Stimulated activated naive CD8-positive, alpha-beta T cell treated with anti-CD3 and anti-CD28 coated beads, Interleukin-15, Interleukin-2, amounts not matched to agents 100 ng/mL and 50 ng/mL, for 24 hours (primary cell): Measurements from ENCODE around the gene CTNNA3.

Experiments used
- H3K27ac Mint-ChIP-seq: one replicate; pipeline ENCODE4 v1.8.0; 2021; ENCODE audit warnings: mild to moderate bottlenecking, mixed read lengths
- H3K27me3 Mint-ChIP-seq: one replicate; pipeline ENCODE4 v1.8.0; 2021; ENCODE audit warnings: mixed read lengths
- H3K36me3 Mint-ChIP-seq: one replicate; pipeline ENCODE4 v1.8.0; 2021; ENCODE audit warnings: low read depth, mixed read lengths
- H3K4me1 Mint-ChIP-seq: one replicate; pipeline ENCODE4 v1.8.0; 2021; ENCODE audit warnings: low read depth, mixed read lengths
- H3K4me3 Mint-ChIP-seq: one replicate; pipeline ENCODE4 v1.8.0; 2021; ENCODE audit warnings: mild to moderate bottlenecking, mixed read lengths
- H3K9me3 Mint-ChIP-seq: one replicate; pipeline ENCODE4 v1.8.0; 2021; ENCODE audit warnings: mixed read lengths

CTNNA3 gene

GRCh38 chr10:66717231-66717981 lies 978.6 kb downstream of the CTNNA3 start:
- Mint-ChIP-seq H3K4me1 (no peaks in the 10 kb centered on the region), H3K9me3 (peaks cover 3% of the 10 kb centered on the region), H3K27ac (no peak overlapping the region), H3K36me3 (no peaks in the 10 kb centered on the region), H3K4me3 (no peak overlapping the region), H3K27me3 (no peaks in the 10 kb centered on the region)

- no peak overlapping the region for H3K4me3 Mint-ChIP-seq
- H3K27me3 Mint-ChIP-seq = no peaks in the 10 kb centered on the region
- no peaks in the 10 kb centered on the region for H3K36me3 Mint-ChIP-seq
- H3K9me3 Mint-ChIP-seq = peaks cover 3% of the 10 kb centered on the region
- no peaks in the 10 kb centered on the region for H3K4me1 Mint-ChIP-seq
- H3K27ac Mint-ChIP-seq = no peak overlapping the region
Measured at GRCh38 chr10:66714741-66715140, 981.3 kb downstream of the CTNNA3 start.

- H3K4me1 Mint-ChIP-seq = no peaks in the 10 kb centered on the region
- H3K9me3 Mint-ChIP-seq = no peaks in the 10 kb centered on the region
- no peaks in the 10 kb centered on the region for H3K36me3 Mint-ChIP-seq
- H3K27ac Mint-ChIP-seq = no peak overlapping the region
- no peaks in the 10 kb centered on the region for H3K27me3 Mint-ChIP-seq
- H3K4me3 Mint-ChIP-seq = no peak overlapping the region
Measured at GRCh38 chr10:66713387-66713786, 982.6 kb downstream of the CTNNA3 start.

- no peaks in the 10 kb centered on the region for H3K36me3 Mint-ChIP-seq
- peaks cover 6% of the 10 kb centered on the region for H3K9me3 Mint-ChIP-seq
- no peak overlapping the region for H3K4me3 Mint-ChIP-seq
- H3K27me3 Mint-ChIP-seq = no peaks in the 10 kb centered on the region
- H3K4me1 Mint-ChIP-seq = no peaks in the 10 kb centered on the region
- no peak overlapping the region for H3K27ac Mint-ChIP-seq
Measured at GRCh38 chr10:66698069-66698468, 997.9 kb downstream of the CTNNA3 start.

- Mint-ChIP-seq H3K27ac (no peak overlapping the region), H3K4me3 (no peak overlapping the region), H3K27me3 (no peaks in the 10 kb centered on the region), H3K4me1 (no peaks in the 10 kb centered on the region), H3K9me3 (peaks cover 11% of the 10 kb centered on the region), H3K36me3 (no peaks in the 10 kb centered on the region)
Measured at GRCh38 chr10:66695046-66695445, 1000.9 kb downstream of the CTNNA3 start.

GRCh38 chr10:66684581-66684980 lies 1011.4 kb downstream of the CTNNA3 start:
- H3K36me3 Mint-ChIP-seq = no peaks in the 10 kb centered on the region
- H3K27me3 Mint-ChIP-seq = no peaks in the 10 kb centered on the region

GRCh38 chr10:66680886-66681285 lies 1015.1 kb downstream of the CTNNA3 start:
- Mint-ChIP-seq H3K36me3 (no peaks in the 10 kb centered on the region), H3K27me3 (no peaks in the 10 kb centered on the region), H3K4me1 (no peaks in the 10 kb centered on the region), H3K9me3 (peaks cover 11% of the 10 kb centered on the region), H3K4me3 (no peak overlapping the region), H3K27ac (no peak overlapping the region)

More at GRCh38 chr10:66684581-66684980, 1011.4 kb downstream of the CTNNA3 start:
- Mint-ChIP-seq H3K4me3 (no peak overlapping the region), H3K9me3 (peaks cover 1% of the 10 kb centered on the region), H3K4me1 (no peaks in the 10 kb centered on the region), H3K27ac (no peak overlapping the region)

- no peaks in the 10 kb centered on the region for H3K4me1 Mint-ChIP-seq
- no peaks in the 10 kb centered on the region for H3K36me3 Mint-ChIP-seq
- no peak overlapping the region for H3K4me3 Mint-ChIP-seq
- peaks cover 11% of the 10 kb centered on the region for H3K9me3 Mint-ChIP-seq
- H3K27me3 Mint-ChIP-seq = no peaks in the 10 kb centered on the region
- no peak overlapping the region for H3K27ac Mint-ChIP-seq
Measured at GRCh38 chr10:66678521-66678920, 1017.5 kb downstream of the CTNNA3 start.

- Mint-ChIP-seq H3K4me1 (no peaks in the 10 kb centered on the region), H3K9me3 (peaks cover 12% of the 10 kb centered on the region), H3K36me3 (no peaks in the 10 kb centered on the region), H3K27me3 (no peaks in the 10 kb centered on the region), H3K27ac (no peak overlapping the region), H3K4me3 (no peak overlapping the region)
Measured at GRCh38 chr10:66673071-66673470, 1022.9 kb downstream of the CTNNA3 start.

- Mint-ChIP-seq H3K27ac (no peak overlapping the region), H3K36me3 (no peaks in the 10 kb centered on the region), H3K27me3 (no peaks in the 10 kb centered on the region), H3K4me1 (no peaks in the 10 kb centered on the region), H3K4me3 (no peak overlapping the region), H3K9me3 (peaks cover 4% of the 10 kb centered on the region)
Measured at GRCh38 chr10:66671562-66671961, 1024.4 kb downstream of the CTNNA3 start.

GRCh38 chr10:66671064-66671463 lies 1024.9 kb downstream of the CTNNA3 start:
- Mint-ChIP-seq H3K4me3 (no peak overlapping the region), H3K4me1 (no peaks in the 10 kb centered on the region), H3K36me3 (no peaks in the 10 kb centered on the region), H3K27ac (no peak overlapping the region), H3K27me3 (no peaks in the 10 kb centered on the region), H3K9me3 (peaks cover 4% of the 10 kb centered on the region)

GRCh38 chr10:66656499-66656898 lies 1039.5 kb downstream of the CTNNA3 start:
- H3K9me3 Mint-ChIP-seq = no peaks in the 10 kb centered on the region

GRCh38 chr10:66654861-66655260 lies 1041.1 kb downstream of the CTNNA3 start:
- no peaks in the 10 kb centered on the region for H3K27me3 Mint-ChIP-seq
- H3K27ac Mint-ChIP-seq = no peak overlapping the region
- no peak overlapping the region for H3K4me3 Mint-ChIP-seq
- peaks cover 3% of the 10 kb centered on the region for H3K9me3 Mint-ChIP-seq
- H3K36me3 Mint-ChIP-seq = no peaks in the 10 kb centered on the region
- no peaks in the 10 kb centered on the region for H3K4me1 Mint-ChIP-seq

More at GRCh38 chr10:66656499-66656898, 1039.5 kb downstream of the CTNNA3 start:
- H3K27me3 Mint-ChIP-seq = no peaks in the 10 kb centered on the region
- no peaks in the 10 kb centered on the region for H3K36me3 Mint-ChIP-seq
- H3K4me1 Mint-ChIP-seq = no peaks in the 10 kb centered on the region
- H3K27ac Mint-ChIP-seq = no peak overlapping the region
- H3K4me3 Mint-ChIP-seq = no peak overlapping the region

- no peak overlapping the region for H3K4me3 Mint-ChIP-seq
- no peaks in the 10 kb centered on the region for H3K36me3 Mint-ChIP-seq
- H3K27ac Mint-ChIP-seq = no peak overlapping the region
- no peaks in the 10 kb centered on the region for H3K27me3 Mint-ChIP-seq
- no peaks in the 10 kb centered on the region for H3K4me1 Mint-ChIP-seq
- peaks cover 8% of the 10 kb centered on the region for H3K9me3 Mint-ChIP-seq
Measured at GRCh38 chr10:66651308-66652082, 1044.5 kb downstream of the CTNNA3 start.

GRCh38 chr10:66649626-66650025 lies 1046.4 kb downstream of the CTNNA3 start:
- peaks cover 13% of the 10 kb centered on the region for H3K9me3 Mint-ChIP-seq
- no peaks in the 10 kb centered on the region for H3K27me3 Mint-ChIP-seq
- H3K27ac Mint-ChIP-seq = no peak overlapping the region
- H3K4me3 Mint-ChIP-seq = no peak overlapping the region
- no peaks in the 10 kb centered on the region for H3K36me3 Mint-ChIP-seq
- H3K4me1 Mint-ChIP-seq = no peaks in the 10 kb centered on the region
